Measurements from ENCODE around the gene FSTL1.

DNA sequence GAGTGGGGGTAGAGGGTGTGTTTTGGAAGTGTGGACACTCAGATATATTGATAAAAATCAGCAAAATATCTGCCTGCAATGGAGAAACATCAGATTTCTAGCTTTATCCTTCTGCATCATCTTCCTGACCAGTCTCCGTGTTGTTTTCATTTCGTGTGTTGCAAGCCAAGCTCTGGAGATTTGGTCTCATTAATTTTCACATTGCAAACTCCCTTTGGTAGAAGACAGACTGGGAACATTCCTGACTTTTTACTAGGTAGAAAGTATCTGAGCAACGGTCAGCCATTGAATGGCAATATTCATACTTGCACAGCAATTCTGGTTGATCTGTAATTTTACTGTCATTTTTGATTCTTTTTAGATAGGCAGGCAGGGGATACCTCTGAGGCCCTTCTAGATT is 30.4 kb downstream of the FSTL1 start:
- TF ChIP-seq CTCF (IDR thresholded peaks at IDR 0.05) (no peak), POLR2A (IDR thresholded peaks at IDR 0.05) (no peak)
